Stimulated activated CD8-positive, alpha-beta memory T cell treated with anti-CD3 and anti-CD28 coated beads, Interleukin-15, amount 100 ng/mL, for 4 hours (primary cell): ENCODE measurements around the gene OPCML.

Source experiments
- DNase-seq, 2 donors: peaks; one replicate each; pipeline ENCODE4 v3.0.0-alpha.2; 2020; ENCODE audit warnings: low read depth in 2 of 2

The OPCML gene

DNA sequence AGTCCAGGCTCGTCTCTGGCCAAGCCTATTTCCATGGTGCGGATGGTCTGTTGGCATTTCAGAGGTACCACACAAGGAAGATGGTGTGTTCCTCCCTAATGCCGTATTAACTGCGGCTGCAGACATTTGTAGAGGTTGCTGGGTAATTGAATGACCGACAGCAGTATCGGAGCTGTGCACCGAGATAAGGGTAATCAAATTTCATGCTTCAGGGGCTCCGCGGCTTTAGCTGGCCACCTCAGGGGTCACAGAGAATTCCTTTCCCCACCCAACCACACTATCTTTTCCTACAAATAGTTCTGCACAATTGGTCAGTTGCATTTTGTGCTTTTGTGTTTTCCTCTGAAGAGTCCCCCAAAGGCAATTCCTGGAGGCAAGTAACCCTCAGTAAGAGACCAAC is 297.4 kb downstream of the OPCML start:
- no peak for DNase-seq

DNA sequence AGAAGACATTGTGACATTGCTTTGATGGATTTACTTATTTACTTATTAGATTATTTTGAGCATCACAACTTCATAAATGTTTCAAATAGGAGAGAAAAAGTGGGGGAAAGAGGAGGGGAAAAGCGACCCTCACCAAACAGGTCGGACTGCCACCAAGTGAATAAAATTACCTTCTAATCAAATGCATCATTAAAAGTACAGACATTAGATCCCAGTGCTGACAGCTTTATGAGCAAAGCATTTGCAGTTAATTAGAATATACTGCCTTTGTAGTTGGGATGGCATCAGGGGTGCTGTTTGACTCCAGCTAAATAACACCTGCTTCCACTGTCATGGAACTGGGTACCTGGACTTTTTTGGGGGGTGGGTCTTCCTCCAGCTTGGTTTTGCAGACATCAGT is 299.6 kb downstream of the OPCML start:
- no peak for DNase-seq

- DNase-seq, result no peak
Measured at GRCh38 chr11:133230431-133230830, 301.9 kb downstream of the OPCML start.

- DNase-seq, result no peak
Measured at GRCh38 chr11:133228471-133229329, 303.6 kb downstream of the OPCML start.

DNA sequence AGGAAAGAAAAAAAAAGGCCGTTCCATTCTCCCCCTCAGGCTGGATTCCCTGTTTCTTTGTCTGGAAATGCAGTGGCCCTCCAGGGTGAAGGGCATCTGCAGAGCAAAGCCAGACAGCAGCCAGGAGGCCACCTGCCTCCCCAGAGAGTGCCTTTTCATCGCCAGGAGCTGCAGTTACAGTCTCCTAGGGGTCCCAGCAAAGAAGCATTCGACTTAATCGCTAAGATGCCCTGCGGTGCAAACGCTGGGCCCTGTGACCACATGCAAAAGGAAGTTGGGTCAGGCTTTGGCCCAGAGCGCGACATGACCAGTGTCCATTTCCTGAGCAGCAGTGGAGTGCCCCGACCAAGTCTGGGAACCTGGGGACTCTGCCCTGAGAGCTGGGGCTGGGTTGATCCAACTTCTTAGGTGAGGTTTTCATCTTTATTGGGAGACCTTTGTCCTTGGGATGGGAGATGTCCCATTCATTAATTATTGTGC is 304.6 kb downstream of the OPCML start:
- no peak for DNase-seq

DNA sequence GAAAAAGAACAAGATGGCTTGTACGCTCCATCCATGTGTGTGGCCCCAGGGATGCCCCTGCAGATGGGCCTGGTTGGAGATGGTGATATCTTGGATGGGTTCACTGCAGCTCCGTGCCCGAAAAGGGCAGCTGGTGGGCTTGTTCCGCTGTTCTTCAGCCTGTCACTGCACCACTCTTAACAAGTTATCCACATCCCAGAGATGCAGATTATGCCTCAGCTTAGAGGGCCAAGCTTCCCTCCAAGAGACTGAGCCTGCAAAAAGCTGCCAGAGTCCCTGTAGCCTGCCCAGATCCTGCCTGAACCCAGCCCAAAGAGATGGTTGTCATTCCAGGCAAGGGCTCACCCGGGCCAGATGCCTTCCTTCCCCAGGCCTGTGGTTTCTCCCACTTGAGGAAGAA is 308.0 kb downstream of the OPCML start:
- no peak for DNase-seq

DNA sequence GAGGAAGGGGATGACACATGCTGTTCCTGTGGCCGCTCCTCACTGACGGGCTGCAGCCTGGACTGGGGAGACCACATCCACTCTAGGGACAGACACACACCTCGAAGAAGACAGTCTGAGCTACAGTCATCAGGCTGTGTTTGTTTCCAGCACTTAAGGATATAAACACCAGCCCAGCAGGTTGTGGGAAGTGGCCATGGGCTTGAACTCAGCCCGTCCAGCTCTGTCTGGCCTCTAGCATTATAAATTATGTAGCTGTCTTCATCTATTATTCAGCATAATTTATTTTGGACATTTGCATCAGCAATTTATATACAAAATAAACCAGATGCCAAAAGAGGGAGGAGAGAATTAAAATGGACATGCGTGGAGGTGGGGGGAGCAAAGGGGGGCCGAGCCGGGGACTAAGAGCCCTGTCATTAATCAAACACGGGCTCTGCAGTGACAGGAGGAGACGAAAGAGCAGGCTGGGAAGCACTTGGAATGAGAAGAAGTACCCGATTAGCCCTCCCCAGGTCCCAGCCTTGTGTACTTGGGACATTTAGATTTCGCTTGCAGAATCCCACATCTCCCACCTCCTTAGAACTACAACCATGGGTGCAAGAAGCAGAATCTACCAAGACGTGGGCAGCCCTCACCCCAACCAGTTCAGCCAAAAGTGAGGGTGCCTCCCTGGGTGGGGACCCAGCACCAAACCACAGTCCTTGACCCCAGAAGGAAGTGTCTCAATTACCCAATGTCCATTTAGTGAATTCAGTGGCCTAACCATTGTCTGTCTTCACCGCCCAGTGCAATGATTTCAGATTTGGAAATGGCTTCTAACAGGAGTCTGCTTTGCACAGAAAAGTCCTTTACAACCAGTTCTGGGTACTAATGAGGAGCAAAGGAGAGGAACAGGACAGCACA is 309.6 kb downstream of the OPCML start:
- DNase-seq, result no peak

GRCh38 chr11:133219543-133219942 is 312.8 kb downstream of the OPCML start:
- no peak for DNase-seq

DNA sequence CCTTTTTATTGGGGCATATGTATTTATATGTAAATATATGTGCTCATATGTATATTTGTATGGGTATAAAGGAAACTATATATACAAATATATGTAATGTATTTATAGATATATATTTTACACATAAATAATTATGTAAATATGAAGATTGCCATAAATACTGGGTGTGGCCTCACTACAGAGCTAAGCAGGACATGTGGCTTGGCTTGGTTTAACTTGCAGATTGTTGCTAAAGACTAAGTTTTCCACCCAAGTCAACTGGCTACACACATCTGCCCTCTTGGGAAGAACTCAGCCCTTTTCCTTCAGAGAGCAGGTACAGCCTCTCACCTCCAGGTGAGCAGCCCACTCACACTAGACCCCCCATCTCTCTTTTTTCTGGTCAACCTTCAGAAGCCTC is 315.5 kb downstream of the OPCML start:
- DNase-seq, result no peak

DNA sequence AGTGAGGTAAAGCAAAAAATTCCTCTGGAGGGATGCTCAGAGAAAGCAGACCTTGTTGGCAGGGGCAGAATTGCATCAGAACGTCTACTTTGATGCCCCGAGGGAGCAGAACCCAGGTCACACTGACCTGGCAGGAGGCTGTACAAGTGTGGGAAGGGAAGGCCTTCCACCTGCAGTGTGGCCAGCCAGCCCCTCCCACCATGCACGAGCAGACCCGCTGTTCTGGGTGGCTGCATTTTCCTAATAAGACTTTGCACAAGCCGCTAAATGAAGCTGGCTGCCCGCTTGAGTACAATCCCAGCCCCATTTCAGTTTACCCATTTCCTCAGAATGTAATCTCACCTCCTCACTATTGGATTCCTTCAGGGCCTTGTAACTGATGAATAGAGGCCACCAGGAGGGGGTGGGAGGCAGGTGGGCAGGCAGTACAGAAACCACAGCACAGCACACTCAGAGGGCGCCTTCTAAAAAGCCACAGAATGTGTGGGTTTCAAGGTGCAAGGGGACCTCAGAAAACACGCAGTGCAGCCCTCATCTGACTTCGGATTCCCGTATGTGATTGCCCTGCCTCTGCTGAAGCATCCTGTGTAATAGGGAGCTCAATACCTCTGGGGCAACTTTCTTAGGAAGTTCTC is 316.6 kb downstream of the OPCML start:
- DNase-seq, result no peak

DNA sequence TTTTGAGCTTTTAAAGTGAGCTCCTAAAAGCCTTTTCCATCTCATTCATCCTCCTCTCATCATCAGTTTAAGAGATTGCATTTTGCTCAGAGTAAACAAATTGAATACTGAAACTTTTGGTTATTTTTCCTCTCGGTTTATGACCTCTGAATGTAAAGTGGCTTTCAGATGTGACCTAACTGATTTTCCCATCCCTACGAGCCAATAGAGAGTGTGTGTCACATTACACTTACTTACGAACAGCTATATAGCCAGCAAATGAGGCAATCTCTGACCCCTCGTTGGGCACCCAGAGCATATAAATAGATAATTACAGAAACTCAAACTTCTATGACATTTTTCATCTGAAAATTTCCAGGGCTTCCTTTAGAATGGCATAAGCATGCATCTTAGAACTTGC is 317.7 kb downstream of the OPCML start:
- DNase-seq, result no peak

DNA sequence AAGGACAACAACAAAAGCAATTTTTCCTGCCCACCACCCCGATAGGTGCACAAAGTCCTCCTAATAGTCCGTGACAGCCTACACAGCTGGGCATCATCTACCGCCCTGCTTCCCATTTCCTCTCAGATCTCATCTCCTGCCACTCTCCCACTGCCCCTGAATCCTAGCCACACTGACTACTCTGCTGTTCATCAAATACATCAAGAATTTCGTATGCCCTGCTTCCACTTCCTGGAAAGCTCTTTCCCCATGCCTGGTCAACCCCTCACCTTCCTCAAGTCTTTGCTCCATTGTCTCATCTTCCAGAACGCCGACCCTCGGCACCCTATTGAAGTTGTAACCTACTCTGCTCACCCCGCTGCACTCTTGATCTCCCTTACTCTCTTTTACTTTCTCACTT is 320.1 kb downstream of the OPCML start:
- DNase-seq, result no peak

- no peak for DNase-seq
Measured at GRCh38 chr11:133207995-133208394, 324.3 kb downstream of the OPCML start.

GRCh38 chr11:133206313-133207005 is 325.8 kb downstream of the OPCML start:
- no peak for DNase-seq

DNA sequence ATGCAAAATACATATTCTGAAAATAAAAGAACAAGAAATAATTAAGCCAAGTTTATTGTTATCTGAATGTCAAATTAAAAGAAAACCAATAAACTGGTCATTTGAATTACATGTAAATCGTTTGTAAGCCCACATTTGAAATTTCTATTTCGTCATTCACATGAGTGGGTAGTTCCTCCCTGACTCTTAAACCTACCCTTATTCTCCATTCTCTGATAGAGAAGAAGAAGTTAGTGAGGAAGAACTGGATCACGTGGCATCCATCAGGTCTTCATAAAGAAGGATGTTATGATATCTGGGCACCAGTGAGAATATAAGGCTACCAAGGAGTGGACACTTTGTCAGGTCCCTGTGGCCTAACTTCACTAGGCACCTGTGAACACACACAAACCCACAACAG is 328.1 kb downstream of the OPCML start:
- no peak for DNase-seq

DNA sequence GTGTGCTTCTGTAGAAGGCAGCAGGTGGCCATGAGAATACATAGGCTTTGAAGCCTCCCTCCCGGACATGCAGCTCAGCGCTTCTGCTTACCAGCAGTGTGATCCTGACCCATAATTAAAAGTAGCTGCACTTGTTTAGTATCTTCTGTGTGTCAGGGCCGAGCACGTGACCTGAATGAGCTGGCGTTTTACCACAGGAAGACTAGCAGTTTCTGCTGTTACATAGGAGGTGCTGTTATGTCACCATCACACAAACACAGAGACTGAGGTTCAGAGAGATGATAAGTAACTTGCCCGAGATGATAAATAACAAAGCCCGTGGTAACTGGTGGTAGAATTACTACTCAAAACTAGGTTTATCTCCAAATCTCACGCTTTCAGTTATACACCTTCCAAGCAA is 329.5 kb downstream of the OPCML start:
- DNase-seq, result no peak

- no peak for DNase-seq
Measured at GRCh38 chr11:133198438-133198837, 333.9 kb downstream of the OPCML start.

DNA sequence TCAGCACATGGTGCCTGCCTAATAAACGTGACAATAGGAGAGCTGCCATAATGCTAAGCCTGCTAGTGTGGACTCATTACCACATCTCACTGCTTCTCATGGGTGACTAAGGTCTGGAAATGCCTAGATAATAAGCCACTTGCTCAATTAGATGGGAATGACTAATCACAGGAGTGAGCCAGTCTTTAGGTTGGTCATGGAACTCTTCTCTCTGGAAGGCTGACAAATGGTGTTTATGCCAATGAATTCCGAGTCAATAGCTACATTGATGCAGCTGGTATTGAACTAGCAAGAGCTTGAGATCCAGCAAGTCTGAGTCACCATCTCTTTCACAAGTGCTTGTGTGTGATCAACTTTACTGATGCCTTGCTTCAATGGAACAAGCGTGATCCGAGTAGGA is 334.9 kb downstream of the OPCML start:
- no peak for DNase-seq

DNA sequence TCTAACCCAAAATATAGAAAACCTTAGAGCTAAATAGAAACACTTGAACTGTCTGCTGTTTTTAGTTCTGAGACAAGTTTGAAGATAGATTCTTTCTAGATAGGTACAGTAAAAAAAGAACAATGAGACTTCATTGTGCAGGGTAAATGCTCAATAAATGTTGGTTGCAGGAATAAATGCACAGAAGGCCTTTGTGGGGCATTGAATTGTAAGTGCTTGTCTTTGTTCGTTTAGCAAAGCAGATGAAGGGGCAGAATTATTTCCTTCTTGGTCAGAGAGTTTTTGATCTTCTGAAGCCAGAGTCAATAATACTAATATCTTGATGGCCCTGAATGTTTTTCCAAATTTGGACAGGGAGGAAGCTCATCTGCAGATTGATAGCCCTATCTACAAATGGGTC is 340.4 kb downstream of the OPCML start:
- DNase-seq, result no peak

DNA sequence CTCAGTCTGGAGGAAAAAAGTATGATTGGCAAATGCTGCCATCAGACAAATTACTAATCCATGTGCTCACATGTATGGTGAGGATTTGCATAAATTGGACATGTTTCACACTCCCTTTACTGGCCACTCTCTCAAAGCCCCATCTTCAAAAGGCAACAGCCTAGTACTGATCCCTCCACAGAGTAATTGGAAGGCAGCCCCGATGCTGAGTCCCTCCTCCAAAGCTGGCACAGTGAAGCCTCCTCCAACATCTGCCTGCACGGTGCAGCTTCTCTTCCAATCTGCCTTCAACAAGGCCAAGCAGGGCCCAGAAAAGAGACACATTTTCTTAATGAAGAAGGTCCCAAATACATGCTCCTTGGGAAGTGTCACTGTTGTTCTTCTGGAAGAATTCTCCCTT is 350.6 kb downstream of the OPCML start:
- no peak for DNase-seq

- DNase-seq, result no peak
Measured at GRCh38 chr11:133181066-133181465, 351.2 kb downstream of the OPCML start.

- no peak for DNase-seq
Measured at GRCh38 chr11:133180201-133180600, 352.1 kb downstream of the OPCML start.
